K562 (cell line): ENCODE results near the gene KLF1. TPM values are rescaled to one million over a fixed set of nuclear protein-coding genes. Genes with fewer than 3 reads are reported as not detected.
A peak's percentile ranks its signal among the peaks of the same experiment; 100 is the strongest.

Experiments used
- CHCHD3 ChIP-seq: fragments of 250-450 bp; sonication (Bioruptor Pico); IDR thresholded peaks from 2 replicates; pipeline ENCODE4 v2.1.2; 2022; ENCODE audit warnings: mild to moderate bottlenecking
- CHD2 ChIP-seq: IDR thresholded peaks from 2 replicates; pipeline ENCODE4 v1.6.1; 2011; ENCODE audit warnings: low read depth, low read length
- CTCF ChIP-seq, 3 experiments: IDR thresholded peaks in 2 of 3; conservative IDR thresholded peaks in 1 of 3; 2 replicates each; pipeline ENCODE4 v1.5.1; 2011 to 2012; ENCODE audit warnings: low read length in 3 of 3, mild to moderate bottlenecking in 3 of 3, control low read depth in 2 of 3, improper control_type of control experiment in 1 of 3, inconsistent platforms in 1 of 3, low read depth in 1 of 3, mixed read lengths in 1 of 3, moderate library complexity in 1 of 3; ENCODE audit not compliant: insufficient read depth in 2 of 3
- EGR1 ChIP-seq: fragments of 450-650 bp; conservative IDR thresholded peaks from 2 replicates; pipeline ENCODE4 v1.6.1; 2017; ENCODE audit warnings: mild to moderate bottlenecking
- JUN ChIP-seq, 2 experiments: sonication (generic) in 1 of 2; formaldehyde crosslinking in 1 of 2; IDR thresholded peaks; 2 replicates each; pipeline versions ENCODE4 v1.6.1 to v1.8.0; 2012 to 2022; ENCODE audit warnings: borderline replicate concordance in 2 of 2, mild to moderate bottlenecking in 2 of 2, improper control_type of control experiment in 1 of 2, low read depth in 1 of 2, low read length in 1 of 2, missing genetic modification reagents in 1 of 2
- MIER1 ChIP-seq: fragments of 450-650 bp; IDR thresholded peaks from 2 replicates; pipeline ENCODE4 v1.6.1; 2016; ENCODE audit warnings: antibody characterized with exemption, mild to moderate bottlenecking, low read depth
- MTA1 ChIP-seq: fragments of 450-650 bp; IDR thresholded peaks from 2 replicates; pipeline ENCODE4 v1.6.1; 2017; ENCODE audit warnings: borderline replicate concordance
- NKRF ChIP-seq: fragments of 450-650 bp; IDR thresholded peaks from 2 replicates; pipeline ENCODE4 v1.6.1; 2016; ENCODE audit warnings: borderline replicate concordance
- NR2C1 ChIP-seq, 2 experiments: fragments of 450-650 bp; IDR thresholded peaks; 2 replicates each; pipeline ENCODE4 v1.6.1; 2017; ENCODE audit warnings: mild to moderate bottlenecking in 2 of 2, antibody characterized with exemption in 1 of 2, inconsistent platforms in 1 of 2, missing compliant biosample characterization in 1 of 2, missing genetic modification characterization in 1 of 2
- RBFOX2 ChIP-seq: fragments of 200-400 bp; formaldehyde crosslinking; IDR thresholded peaks from 2 replicates; pipeline ENCODE4 v1.6.1; 2017; ENCODE audit warnings: low read depth, mild to moderate bottlenecking, low read length, moderate library complexity
- STAT6 ChIP-seq: sonication (generic); formaldehyde crosslinking; IDR thresholded peaks from 2 replicates; pipeline ENCODE4 v1.8.1; 2023; ENCODE audit warnings: mild to moderate bottlenecking, missing genetic modification reagents
- ZBTB8A ChIP-seq: fragments of 450-650 bp; IDR thresholded peaks from 2 replicates; pipeline ENCODE4 v1.6.1; 2018; ENCODE audit warnings: mild to moderate bottlenecking, moderate library complexity; ENCODE audit not compliant: partially characterized antibody
- ZNF436 ChIP-seq: fragments of 250-450, 450-650 bp; sonication (Bioruptor Pico); formaldehyde crosslinking; IDR thresholded peaks from 2 replicates; pipeline ENCODE4 v1.7.0; 2020; ENCODE audit warnings: mild to moderate bottlenecking
- polyA plus RNA-seq, 8 experiments: library from polyadenylated mRNA; depleted of rRNA in 4 of 8; stranded (reverse) in 5 of 8; unstranded in 3 of 8; fragments of >200 nt; fragmentation: Nextera tagmentation in 2 of 8; fragmentation: Illumina TruSeq in 1 of 8; extraction: Ambion mirVana in 2 of 8; extraction: Trizol in 1 of 8; gene quantifications; 2 replicates each; pipeline versions ENCODE4 v1.2.1 to v1.2.3, GENCODE V29; 2011 to 2014; ENCODE audit warnings: inconsistent platforms in 1 of 8, missing spikeins in 1 of 8
- total RNA-seq, 7 experiments: library from RNA; depleted of rRNA in 6 of 7; stranded (reverse); fragments of >200 nt in 6 of 7; fragmentation: Illumina TruSeq in 2 of 7; extraction: Trizol in 2 of 7; gene quantifications; 2 replicates each; pipeline versions ENCODE4 v1.2.1 to v1.2.3, GENCODE V29; 2011 to 2021; ENCODE audit warnings: low replicate concordance in 1 of 7
- TF ChIP-seq, protein P1 (sequence below): sonication (generic); formaldehyde crosslinking; IDR thresholded peaks from 2 replicates; pipeline ENCODE4 v1.8.1; 2023; ENCODE audit warnings: mild to moderate bottlenecking, missing genetic modification reagents, moderate library complexity
- TF ChIP-seq, protein P2 (sequence below), 2 experiments: fragments of 450-650 bp; IDR thresholded peaks; 2 replicates each; pipeline ENCODE4 v1.6.1; 2016

The KLF1 gene
- total and polyA plus RNA-seq, 9 of the 15 experiments (the other 6 are each of a cell fraction or from before 2014, with no cell fraction given), result 8.4 to 163 (median 47.3) TPM

GRCh38 chr19:12890787-12891552, 4.0 kb upstream of the KLF1 start, which contains the start of gene GCDH (continued):
- 0 out of 2 replicates have a peak, but pooled peaks have one; percentile 59 for TF ChIP-seq STAT6
- TF ChIP-seq ZBTB8A, result no peak
- peak; percentile 100 for TF ChIP-seq NKRF
- peak; percentile 77 for TF ChIP-seq RBFOX2
- peak; percentile 78 for TF ChIP-seq NR2C1 (IDR thresholded peaks at IDR 0.05)
- peak; percentile 75 for TF ChIP-seq NR2C1 (tag; IDR thresholded peaks at IDR 0.05)
- TF ChIP-seq EGR1, result peak; percentile 33
- TF ChIP-seq JUN (IDR thresholded peaks at IDR 0.05; ENCODE audit: borderline replicate concordance, low read depth, low read length), result peak; percentile 57; the same call in 1 of the 2 replicates
- TF ChIP-seq JUN (CRISPR knock-in tag; IDR thresholded peaks at IDR 0.05; ENCODE audit: borderline replicate concordance), result peak; percentile 94; the same call in 1 of the 2 replicates
- TF ChIP-seq MIER1, result no peak
- TF ChIP-seq CHD2, result peak; percentile 58
- TF ChIP-seq, protein P1, sequence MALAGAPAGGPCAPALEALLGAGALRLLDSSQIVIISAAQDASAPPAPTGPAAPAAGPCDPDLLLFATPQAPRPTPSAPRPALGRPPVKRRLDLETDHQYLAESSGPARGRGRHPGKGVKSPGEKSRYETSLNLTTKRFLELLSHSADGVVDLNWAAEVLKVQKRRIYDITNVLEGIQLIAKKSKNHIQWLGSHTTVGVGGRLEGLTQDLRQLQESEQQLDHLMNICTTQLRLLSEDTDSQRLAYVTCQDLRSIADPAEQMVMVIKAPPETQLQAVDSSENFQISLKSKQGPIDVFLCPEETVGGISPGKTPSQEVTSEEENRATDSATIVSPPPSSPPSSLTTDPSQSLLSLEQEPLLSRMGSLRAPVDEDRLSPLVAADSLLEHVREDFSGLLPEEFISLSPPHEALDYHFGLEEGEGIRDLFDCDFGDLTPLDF (CRISPR knock-in tag), result peak; percentile 86
- peak; percentile 96 for TF ChIP-seq MTA1
- no peak for TF ChIP-seq CHCHD3
- TF ChIP-seq CTCF (IDR thresholded peaks at IDR 0.05 in 2 of 3, conservative IDR thresholded peaks at IDR 0.05 in 1 of 3; ENCODE audit: insufficient read depth in 2 of 3, low read depth in 1 of 3, low read length in 3 of 3), result peak in 2 of 3 experiments; percentile 20 to 47; a peak in 2 of 6 replicates
- TF ChIP-seq ZNF436 (CRISPR knock-in tag), result no peak
- TF ChIP-seq, protein P2, sequence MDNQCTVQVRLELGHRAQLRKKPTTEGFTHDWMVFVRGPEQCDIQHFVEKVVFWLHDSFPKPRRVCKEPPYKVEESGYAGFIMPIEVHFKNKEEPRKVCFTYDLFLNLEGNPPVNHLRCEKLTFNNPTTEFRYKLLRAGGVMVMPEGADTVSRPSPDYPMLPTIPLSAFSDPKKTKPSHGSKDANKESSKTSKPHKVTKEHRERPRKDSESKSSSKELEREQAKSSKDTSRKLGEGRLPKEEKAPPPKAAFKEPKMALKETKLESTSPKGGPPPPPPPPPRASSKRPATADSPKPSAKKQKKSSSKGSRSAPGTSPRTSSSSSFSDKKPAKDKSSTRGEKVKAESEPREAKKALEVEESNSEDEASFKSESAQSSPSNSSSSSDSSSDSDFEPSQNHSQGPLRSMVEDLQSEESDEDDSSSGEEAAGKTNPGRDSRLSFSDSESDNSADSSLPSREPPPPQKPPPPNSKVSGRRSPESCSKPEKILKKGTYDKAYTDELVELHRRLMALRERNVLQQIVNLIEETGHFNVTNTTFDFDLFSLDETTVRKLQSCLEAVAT (IDR thresholded peaks at IDR 0.05), result no peak; a peak in 1 of 4 replicates
